Smooth muscle cell (in vitro differentiated cells): ENCODE results near the gene PPP2R5B. TPM values are rescaled to one million over a fixed set of nuclear protein-coding genes. Genes with fewer than 3 reads are reported as not detected.

Experiments
- DNase-seq: peaks from one replicate; lab custom pipeline; 2025; ENCODE audit not compliant: unreplicated experiment; lab: John Stamatoyannopoulos, UW
- H2AFZ ChIP-seq: fragments of 200-600 bp; sonication (generic); 2 replicates; pipeline ENCODE4 v1.6.0; 2016; ENCODE audit warnings: antibody characterized with exemption, low read depth, mild to moderate bottlenecking
- H3F3A ChIP-seq: fragments of 200-600 bp; sonication (generic); 2 replicates; pipeline ENCODE4 v1.6.0; 2017; ENCODE audit warnings: antibody characterized with exemption, low read depth
- H3K27ac ChIP-seq: fragments of 200-600 bp; sonication (generic); 2 replicates; pipeline ENCODE4 v1.5.1; 2016; ENCODE audit warnings: low read depth, mild to moderate bottlenecking
- H3K27me3 ChIP-seq: fragments of 200-600 bp; sonication (generic); 2 replicates; pipeline ENCODE4 v1.6.1; 2016; ENCODE audit warnings: low read depth, mild to moderate bottlenecking
- H3K36me3 ChIP-seq: fragments of 200-600 bp; sonication (generic); 2 replicates; pipeline ENCODE4 v1.5.1; 2016; ENCODE audit warnings: low read depth
- H3K4me1 ChIP-seq: fragments of 200-600 bp; sonication (generic); 2 replicates; pipeline ENCODE4 v1.5.1; 2016; ENCODE audit warnings: low read depth
- H3K4me2 ChIP-seq: fragments of 200-600 bp; sonication (generic); 2 replicates; pipeline ENCODE4 v1.6.0; 2016; ENCODE audit warnings: mild to moderate bottlenecking
- H3K4me3 ChIP-seq: fragments of 200-600 bp; sonication (generic); 2 replicates; pipeline ENCODE4 v1.5.1; 2016; ENCODE audit warnings: mild to moderate bottlenecking
- H3K79me2 ChIP-seq: fragments of 200-600 bp; sonication (generic); 2 replicates; pipeline ENCODE4 v1.6.0; 2016; ENCODE audit warnings: low read depth, mild to moderate bottlenecking
- H3K9ac ChIP-seq: fragments of 200-600 bp; sonication (generic); 2 replicates; pipeline ENCODE4 v1.6.0; 2016; ENCODE audit warnings: low read depth
- H3K9me3 ChIP-seq: fragments of 200-600 bp; sonication (generic); replicated peaks from 2 replicates; pipeline ENCODE4 v1.5.1; 2016; ENCODE audit warnings: low read depth
- H4K20me1 ChIP-seq: fragments of 200-600 bp; sonication (generic); 2 replicates; pipeline ENCODE4 v1.6.0; 2016; ENCODE audit warnings: low read depth
- CTCF ChIP-seq: fragments of 200-600 bp; sonication (generic); IDR thresholded peaks from 2 replicates; pipeline ENCODE4 v1.5.1; 2017; ENCODE audit warnings: borderline replicate concordance, mild to moderate bottlenecking, antibody characterized with exemption; ENCODE audit not compliant: insufficient read depth, poor library complexity, severe bottlenecking
- WGBS: methylation state at CpG from one replicate; pipeline ENCODE4 v1.1.7; 2016; ENCODE audit warnings: low lambda C conversion rate; 5-methylcytosine and 5-hydroxymethylcytosine counted together
- polyA plus RNA-seq: library from polyadenylated mRNA; unstranded; fragments of >200 nt; fragmentation: Nextera tagmentation; extraction: Ambion mirVana; gene quantifications from 2 replicates; pipeline ENCODE4 v1.2.1, GENCODE V29; 2016
- total RNA-seq: library from RNA; depleted of rRNA; stranded (reverse); fragments of >200 nt; gene quantifications from 2 replicates; pipeline ENCODE4 v1.2.3, GENCODE V29; 2014

PPP2R5B gene
- total and polyA plus RNA-seq, 2 experiments from 2014 or later: 14.9 to 36.6 TPM

- Histone ChIP-seq H2AFZ (no peak overlapping the region), H4K20me1 (peaks cover 54% of the 10 kb centered on the region)
Measured at GRCh38 chr11:64876835-64877341, 47.6 kb upstream of the PPP2R5B start.

GRCh38 chr11:64877390-64878222, 46.9 kb upstream of the PPP2R5B start:
- Histone ChIP-seq H3K36me3 (no peaks in the 10 kb centered on the region), H3K9me3 (no peaks in the 10 kb centered on the region), H3K79me2 (peaks cover 54% of the 10 kb centered on the region), H3K4me3 (peak overlapping the region; percentile 83), H3K27ac (peak overlapping the region; percentile 70), H4K20me1 (peaks cover 47% of the 10 kb centered on the region), H3K9ac (peak overlapping the region; percentile 85), H2AFZ (no peak overlapping the region), H3K4me2 (peak overlapping the region; percentile 99), H3K27me3 (no peaks in the 10 kb centered on the region), H3F3A (peaks cover 4% of the 10 kb centered on the region), H3K4me1 (peaks cover 16% of the 10 kb centered on the region)
- no peak for DNase-seq
- no peak for TF ChIP-seq CTCF
- 1% methylated on average over 40 of the region's 41 CpGs for WGBS

More at GRCh38 chr11:64876835-64877341, 47.6 kb upstream of the PPP2R5B start:
- peak overlapping the region; percentile 99 for H3K4me2 ChIP-seq
- no peaks in the 10 kb centered on the region for H3K27me3 ChIP-seq
- H3K4me3 ChIP-seq: peak overlapping the region; percentile 83
- H3K9ac ChIP-seq: peak overlapping the region; percentile 85
- H3K9me3 ChIP-seq: no peaks in the 10 kb centered on the region
- H3K27ac ChIP-seq: peak overlapping the region; percentile 70
- H3K4me1 ChIP-seq: peaks cover 16% of the 10 kb centered on the region
- TF ChIP-seq CTCF: no peak
- H3K79me2 ChIP-seq: peaks cover 61% of the 10 kb centered on the region
- H3K36me3 ChIP-seq: no peaks in the 10 kb centered on the region
- 10% methylated on average over 14 of the region's 14 CpGs for WGBS
- DNase-seq: no peak
- H3F3A ChIP-seq: peaks cover 4% of the 10 kb centered on the region

GRCh38 chr11:64878223-64878493, 46.3 kb upstream of the PPP2R5B start:
- Histone ChIP-seq H3K36me3 (no peaks in the 10 kb centered on the region), H3K9ac (peak overlapping the region; percentile 85), H4K20me1 (peaks cover 41% of the 10 kb centered on the region), H3K27me3 (no peaks in the 10 kb centered on the region), H3K4me2 (peak overlapping the region; percentile 99), H3K4me1 (peaks cover 16% of the 10 kb centered on the region), H3K9me3 (no peaks in the 10 kb centered on the region), H3F3A (no peaks in the 10 kb centered on the region), H3K4me3 (peak overlapping the region; percentile 83), H2AFZ (no peak overlapping the region), H3K27ac (peak overlapping the region; percentile 70), H3K79me2 (peaks cover 49% of the 10 kb centered on the region)
- no peak for DNase-seq
- under 1% methylated on average over 21 of the region's 21 CpGs for WGBS
- no peak for TF ChIP-seq CTCF
